HepG2 (cell line): Measurements from ENCODE around the gene CPXM2.

Experiments
- CBFB ChIP-seq: sonication (generic); formaldehyde crosslinking; IDR thresholded peaks from 2 replicates; pipeline ENCODE4 v1.4.0; 2020; ENCODE audit warnings: missing genetic modification reagents
- DPF2 ChIP-seq: sonication (generic); formaldehyde crosslinking; IDR thresholded peaks from 2 replicates; pipeline ENCODE4 v1.4.0; 2020; ENCODE audit warnings: mild to moderate bottlenecking, low read depth, missing genetic modification reagents, borderline replicate concordance
- EZH2 ChIP-seq: conservative IDR thresholded peaks from 2 replicates; pipeline ENCODE4 v1.6.1; 2012; ENCODE audit warnings: mild to moderate bottlenecking, low read depth, low read length, moderate library complexity
- HDAC2 ChIP-seq: sonication (generic); formaldehyde crosslinking; IDR thresholded peaks from 2 replicates; pipeline ENCODE4 v1.4.0; 2020; ENCODE audit warnings: missing genetic modification reagents
- JARID2 ChIP-seq: sonication (generic); formaldehyde crosslinking; IDR thresholded peaks from 2 replicates; pipeline ENCODE4 v1.8.1; 2023; ENCODE audit warnings: missing genetic modification reagents, inconsistent platforms; ENCODE audit not compliant: insufficient replicate concordance
- STAT5B ChIP-seq: sonication (generic); formaldehyde crosslinking; IDR thresholded peaks from 2 replicates; pipeline ENCODE4 v1.4.0; 2020; ENCODE audit warnings: missing genetic modification reagents
- ZNF230 ChIP-seq: sonication (generic); formaldehyde crosslinking; IDR thresholded peaks from 2 replicates; pipeline ENCODE4 v1.4.0; 2020; ENCODE audit warnings: mild to moderate bottlenecking, missing genetic modification reagents
- TF ChIP-seq, protein P1 (sequence below): sonication (generic); formaldehyde crosslinking; IDR thresholded peaks from 2 replicates; pipeline ENCODE4 v1.5.0; 2020; ENCODE audit warnings: mild to moderate bottlenecking, missing genetic modification reagents, moderate library complexity

DNA sequence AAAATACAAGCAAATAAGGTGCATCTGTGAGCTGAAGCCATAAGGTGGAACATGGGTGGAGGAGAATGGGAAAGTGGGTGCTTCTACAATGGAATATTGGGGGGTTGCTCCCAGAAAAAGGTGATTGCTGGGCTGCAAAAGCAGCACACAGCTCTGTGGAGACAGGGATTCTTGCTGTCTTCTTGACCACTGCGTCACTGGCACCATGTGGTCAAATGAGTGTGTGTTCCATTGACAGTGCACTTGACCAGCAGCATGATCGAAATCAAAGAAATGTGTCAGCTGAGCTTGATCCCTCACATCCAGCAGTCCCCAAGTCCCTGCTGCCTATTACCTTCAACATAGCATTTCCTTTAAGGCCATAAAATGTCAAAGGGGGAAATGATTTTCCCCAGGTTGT lies 169.3 kb downstream of the CPXM2 start:
- TF ChIP-seq HDAC2 (CRISPR knock-in tag) (no peak), STAT5B (CRISPR knock-in tag) (no peak), JARID2 (CRISPR knock-in tag) (no peak), ZNF230 (no peak), EZH2 (no peak), CBFB (CRISPR knock-in tag) (no peak), DPF2 (no peak)
- TF ChIP-seq, protein P1, sequence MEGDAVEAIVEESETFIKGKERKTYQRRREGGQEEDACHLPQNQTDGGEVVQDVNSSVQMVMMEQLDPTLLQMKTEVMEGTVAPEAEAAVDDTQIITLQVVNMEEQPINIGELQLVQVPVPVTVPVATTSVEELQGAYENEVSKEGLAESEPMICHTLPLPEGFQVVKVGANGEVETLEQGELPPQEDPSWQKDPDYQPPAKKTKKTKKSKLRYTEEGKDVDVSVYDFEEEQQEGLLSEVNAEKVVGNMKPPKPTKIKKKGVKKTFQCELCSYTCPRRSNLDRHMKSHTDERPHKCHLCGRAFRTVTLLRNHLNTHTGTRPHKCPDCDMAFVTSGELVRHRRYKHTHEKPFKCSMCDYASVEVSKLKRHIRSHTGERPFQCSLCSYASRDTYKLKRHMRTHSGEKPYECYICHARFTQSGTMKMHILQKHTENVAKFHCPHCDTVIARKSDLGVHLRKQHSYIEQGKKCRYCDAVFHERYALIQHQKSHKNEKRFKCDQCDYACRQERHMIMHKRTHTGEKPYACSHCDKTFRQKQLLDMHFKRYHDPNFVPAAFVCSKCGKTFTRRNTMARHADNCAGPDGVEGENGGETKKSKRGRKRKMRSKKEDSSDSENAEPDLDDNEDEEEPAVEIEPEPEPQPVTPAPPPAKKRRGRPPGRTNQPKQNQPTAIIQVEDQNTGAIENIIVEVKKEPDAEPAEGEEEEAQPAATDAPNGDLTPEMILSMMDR (CRISPR knock-in tag) = no peak
